AG09319 (cell line): Measurements from ENCODE around the gene AKIRIN2.
A peak's percentile ranks its signal among the peaks of the same experiment; 100 is the strongest.

Experiments
- DNase-seq: peaks from one replicate; pipeline ENCODE4 v3.0.0-alpha.2; 2010; ENCODE audit warnings: low read depth; ENCODE audit errors: extremely low read depth
- CTCF ChIP-seq: IDR thresholded peaks from 2 replicates; pipeline ENCODE4 v1.5.1; 2011; ENCODE audit warnings: low read depth, mild to moderate bottlenecking, inconsistent platforms, low read length, moderate library complexity

Gene AKIRIN2

DNA sequence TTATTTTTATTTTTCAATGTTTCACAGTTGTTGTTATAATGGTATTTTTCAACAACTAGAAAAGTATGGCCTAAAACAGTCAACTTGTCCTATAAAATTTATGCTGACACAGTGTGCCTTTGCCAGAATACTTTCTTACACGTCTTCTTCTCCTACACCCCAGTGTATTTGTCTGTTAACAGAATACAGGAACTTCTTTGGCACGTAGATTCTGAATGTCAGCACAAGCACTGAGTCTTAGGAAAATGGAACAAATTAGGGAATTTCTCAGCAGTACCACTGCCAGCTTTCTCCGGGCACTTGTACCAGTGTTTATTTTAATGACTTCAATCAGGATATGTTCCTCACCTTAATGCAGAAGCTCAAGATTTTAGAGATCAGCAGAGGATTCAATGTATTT lies 26.7 kb upstream of the AKIRIN2 start:
- DNase-seq = no peak
- TF ChIP-seq CTCF = no peak

- DNase-seq = no peak
Measured at GRCh38 chr6:87724983-87725811, 23.2 kb upstream of the AKIRIN2 start.

DNA sequence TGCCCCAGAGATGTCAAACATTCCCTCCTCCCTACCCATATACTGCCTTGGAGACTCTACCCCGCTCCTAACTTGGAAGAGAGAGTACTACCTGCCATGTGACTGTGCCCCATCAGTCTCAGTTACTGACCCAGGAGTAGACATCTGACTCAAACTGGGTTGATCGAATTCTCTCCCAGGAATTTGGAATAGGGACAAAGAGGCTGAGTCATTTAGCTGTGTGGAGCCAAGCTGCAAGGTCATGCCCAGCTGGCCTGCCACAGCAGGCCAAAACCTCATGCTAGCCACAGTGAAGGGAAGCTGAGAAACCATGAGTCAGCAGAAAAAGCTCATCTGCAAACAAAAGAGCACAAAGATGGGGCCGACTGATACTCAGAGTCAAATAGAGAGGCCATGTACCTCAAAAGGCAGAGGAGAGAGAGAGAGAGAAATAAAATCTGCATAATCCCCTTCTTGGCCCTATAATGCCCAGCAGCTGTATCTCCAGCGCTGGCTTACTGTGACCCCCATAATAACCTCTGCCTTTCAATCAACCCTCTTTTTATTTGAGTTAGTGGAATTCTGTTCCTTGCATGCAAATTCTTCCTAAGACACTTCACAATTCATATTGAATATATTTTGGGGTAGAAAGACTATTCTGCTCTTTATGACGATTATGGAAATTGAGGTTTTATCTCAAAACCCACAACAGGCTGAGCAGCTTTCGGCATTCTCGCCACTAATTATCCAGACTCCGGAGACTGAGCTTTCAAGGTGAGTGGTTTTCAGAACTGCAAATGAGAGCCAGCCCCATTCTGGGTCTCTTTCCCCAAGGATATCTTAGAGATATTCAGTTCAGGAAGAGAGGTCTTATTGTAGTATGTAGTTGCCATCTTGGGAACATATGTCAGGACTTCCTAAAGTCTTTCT lies 21.4 kb upstream of the AKIRIN2 start:
- TF ChIP-seq CTCF = no peak
- DNase-seq = peak; percentile 93

More at GRCh38 chr6:87724983-87725811, 23.2 kb upstream of the AKIRIN2 start:
- no peak for TF ChIP-seq CTCF

GRCh38 chr6:87722540-87723169 lies 20.6 kb upstream of the AKIRIN2 start:
- TF ChIP-seq CTCF = no peak
- no peak for DNase-seq

DNA sequence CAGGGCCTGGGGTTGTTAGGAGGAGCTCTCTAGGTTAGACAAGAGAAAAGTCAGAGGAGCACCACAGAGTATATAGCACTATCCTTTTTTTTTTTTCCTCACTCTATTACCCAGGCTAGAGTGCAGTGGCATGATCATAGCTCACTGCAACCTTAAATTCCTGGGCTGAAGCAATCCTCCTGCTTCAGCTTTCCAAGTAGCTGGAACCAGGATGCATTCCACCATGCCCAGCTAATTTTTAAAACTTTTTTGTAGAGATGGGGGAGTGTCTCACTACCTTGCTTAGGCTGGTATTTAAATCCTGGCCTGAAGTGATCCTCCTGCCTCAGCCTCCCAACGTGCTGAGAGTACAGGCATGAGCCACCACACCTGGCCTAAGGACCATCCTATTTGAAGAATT lies 19.3 kb upstream of the AKIRIN2 start:
- TF ChIP-seq CTCF = no peak

DNA sequence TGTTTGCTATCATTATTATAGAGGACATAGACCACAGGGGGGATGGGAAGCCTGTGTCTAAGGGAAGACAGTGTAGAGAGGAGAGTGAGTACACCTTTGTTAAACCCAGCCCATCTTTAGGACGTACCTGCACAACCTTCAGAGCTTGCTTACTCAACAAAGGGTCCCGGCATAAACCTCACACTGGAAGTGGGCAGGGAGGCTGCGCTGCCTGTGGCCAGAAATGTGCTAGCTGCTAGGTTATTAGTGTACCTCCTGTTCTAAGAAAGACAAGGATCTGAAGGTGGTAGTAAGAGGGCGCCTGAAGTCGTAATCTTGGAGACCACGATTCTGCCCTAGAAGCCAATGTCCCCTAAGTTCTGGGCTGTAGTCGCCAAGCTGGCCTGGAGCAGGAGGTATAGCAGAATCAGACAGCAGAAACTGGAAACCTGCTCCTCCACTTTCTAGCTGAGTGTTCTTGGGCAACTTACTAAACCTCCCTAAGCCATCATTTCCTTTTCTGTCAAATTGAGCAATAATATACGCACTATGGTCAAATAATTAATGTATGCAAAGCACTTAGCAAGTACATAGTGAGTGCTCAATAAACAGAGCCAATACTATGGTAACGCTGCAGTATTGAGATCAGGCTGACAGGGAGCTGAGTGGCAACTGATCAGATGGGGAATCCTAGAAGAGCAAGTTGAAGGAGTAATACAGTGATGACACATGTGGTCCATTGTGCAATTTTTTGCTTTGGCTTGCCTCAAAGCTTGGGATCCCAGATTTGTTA lies 16.8 kb upstream of the AKIRIN2 start:
- no peak for DNase-seq
- no peak for TF ChIP-seq CTCF

More for the DNA sequence above, 19.3 kb upstream of the AKIRIN2 start:
- DNase-seq = no peak
